ENCODE measurements around the gene HDAC9.
A peak's percentile ranks its signal among the peaks of the same experiment; 100 is the strongest.

Gene HDAC9

GRCh38 chr7:18494821-18495408 is 634 bp upstream of the HDAC9 start:
- DNase-seq, result peak; percentile 64

- no peak for DNase-seq
These were observed 772 bp downstream of the HDAC9 start for GRCh38 chr7:18496341-18496700.

- no peak for DNase-seq
These were observed 1.5 kb downstream of the HDAC9 start for GRCh38 chr7:18497082-18497481.

- no peak for DNase-seq
These were observed 2.3 kb downstream of the HDAC9 start for GRCh38 chr7:18497800-18498199.

DNA sequence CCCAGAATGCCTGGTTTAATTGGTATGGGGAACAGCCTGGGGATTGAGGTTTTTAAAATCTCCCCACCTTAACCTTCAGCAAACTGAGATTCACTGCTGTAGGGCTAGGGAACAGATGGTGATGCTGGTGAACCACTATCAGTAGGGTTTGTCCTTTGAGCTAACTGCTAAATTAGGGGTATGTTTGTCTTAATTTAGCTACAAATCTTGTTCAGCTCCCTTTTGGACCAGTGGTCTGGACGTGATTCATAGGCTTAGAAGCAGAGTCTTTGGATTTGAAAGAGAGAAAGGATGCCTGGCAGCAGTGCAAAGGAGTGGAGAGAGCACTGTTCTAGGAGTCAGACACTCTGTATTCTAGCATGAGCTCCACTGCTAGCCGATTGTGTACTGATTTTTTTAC is 2.8 kb downstream of the HDAC9 start:
- DNase-seq, result no peak

DNA sequence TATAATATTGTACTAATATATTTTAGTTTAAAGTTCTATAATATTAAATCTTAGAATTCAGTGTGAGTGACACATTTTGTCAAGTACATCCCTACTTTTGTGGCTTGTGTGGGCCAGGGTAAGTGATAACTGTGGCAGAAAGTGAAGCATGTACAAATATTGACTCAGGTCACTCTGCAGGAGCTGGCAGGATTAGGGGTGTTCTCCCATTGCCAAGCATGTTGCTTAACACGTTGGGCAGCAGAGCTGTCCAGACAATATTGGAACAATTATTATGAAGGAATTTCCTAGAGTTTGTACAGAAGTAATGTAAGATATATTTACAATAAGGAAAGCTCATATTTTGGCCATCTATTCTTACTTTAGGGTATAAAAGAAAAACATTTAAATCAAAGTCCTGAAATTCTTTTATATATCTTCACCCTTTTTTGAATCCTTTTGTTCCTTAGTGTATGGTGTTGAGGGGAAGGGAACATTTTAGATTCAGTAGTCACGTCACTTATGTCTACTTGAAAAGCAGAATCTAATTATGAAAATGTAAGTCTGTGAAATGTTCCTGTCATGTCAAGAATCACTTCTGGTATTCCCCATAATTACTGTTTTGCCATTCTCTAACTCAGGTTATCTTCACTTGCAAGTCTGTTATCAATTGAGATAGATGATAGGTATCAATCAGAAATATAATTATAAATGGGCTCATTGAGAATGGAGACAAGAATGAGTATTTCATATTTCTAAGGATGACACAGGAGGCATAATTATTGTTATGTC is 4.0 kb downstream of the HDAC9 start:
- DNase-seq, result no peak

DNA sequence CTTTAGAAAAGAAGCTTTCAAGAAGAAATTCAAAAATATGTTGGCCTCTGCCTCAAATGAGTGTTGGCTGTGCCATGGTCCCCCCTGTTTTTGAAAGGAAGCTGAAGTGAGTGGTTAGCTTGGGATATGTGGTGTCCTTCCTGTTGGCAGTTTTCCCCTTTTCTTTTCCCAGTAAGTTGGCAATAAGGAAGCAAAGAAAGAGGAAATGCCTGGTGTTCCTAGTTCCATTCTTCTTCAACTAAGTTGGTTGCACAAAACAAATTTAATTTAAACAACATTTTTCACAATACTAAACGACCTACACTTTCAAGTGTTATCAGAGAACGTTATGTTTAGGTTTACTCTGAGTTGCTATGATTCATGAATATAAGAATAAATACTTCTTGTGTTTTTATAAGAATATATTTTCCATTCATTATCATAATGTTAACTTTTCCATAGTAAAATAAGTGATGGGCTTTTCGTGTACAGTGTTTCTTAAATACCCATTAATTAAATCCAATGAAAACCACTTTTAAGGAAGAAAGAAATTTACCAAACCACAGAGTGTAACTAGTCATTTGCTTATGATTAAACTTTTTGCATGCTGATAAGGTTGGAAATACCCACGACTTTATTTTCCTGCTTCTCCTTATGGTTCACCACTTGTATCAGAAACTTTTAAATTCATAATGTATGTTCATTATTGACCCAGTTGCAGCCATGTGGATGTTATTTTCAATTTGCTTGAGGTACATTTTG is 7.7 kb downstream of the HDAC9 start:
- no peak for DNase-seq

DNA sequence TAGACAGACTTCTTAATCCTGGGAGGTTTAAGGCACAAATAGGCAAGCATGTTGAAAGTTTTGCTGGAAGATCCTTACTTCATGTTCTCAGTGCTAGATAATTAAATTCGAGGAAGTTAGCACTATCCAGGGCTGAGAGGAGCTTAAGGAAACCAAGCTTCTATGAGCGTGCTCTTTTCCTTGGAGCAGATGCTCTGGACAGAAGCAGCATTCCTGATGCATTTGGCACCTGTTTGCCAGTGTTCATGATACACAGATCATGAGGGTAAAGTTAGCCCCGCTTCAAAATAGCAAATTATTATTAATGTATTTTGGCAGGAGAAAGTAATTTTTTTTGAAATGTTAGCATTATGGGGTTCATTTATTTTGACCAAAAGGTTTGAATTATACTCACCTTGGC is 9.4 kb downstream of the HDAC9 start:
- DNase-seq, result no peak

- peak; percentile 13 for DNase-seq
These were observed 10.4 kb downstream of the HDAC9 start for GRCh38 chr7:18505870-18506460.

DNA sequence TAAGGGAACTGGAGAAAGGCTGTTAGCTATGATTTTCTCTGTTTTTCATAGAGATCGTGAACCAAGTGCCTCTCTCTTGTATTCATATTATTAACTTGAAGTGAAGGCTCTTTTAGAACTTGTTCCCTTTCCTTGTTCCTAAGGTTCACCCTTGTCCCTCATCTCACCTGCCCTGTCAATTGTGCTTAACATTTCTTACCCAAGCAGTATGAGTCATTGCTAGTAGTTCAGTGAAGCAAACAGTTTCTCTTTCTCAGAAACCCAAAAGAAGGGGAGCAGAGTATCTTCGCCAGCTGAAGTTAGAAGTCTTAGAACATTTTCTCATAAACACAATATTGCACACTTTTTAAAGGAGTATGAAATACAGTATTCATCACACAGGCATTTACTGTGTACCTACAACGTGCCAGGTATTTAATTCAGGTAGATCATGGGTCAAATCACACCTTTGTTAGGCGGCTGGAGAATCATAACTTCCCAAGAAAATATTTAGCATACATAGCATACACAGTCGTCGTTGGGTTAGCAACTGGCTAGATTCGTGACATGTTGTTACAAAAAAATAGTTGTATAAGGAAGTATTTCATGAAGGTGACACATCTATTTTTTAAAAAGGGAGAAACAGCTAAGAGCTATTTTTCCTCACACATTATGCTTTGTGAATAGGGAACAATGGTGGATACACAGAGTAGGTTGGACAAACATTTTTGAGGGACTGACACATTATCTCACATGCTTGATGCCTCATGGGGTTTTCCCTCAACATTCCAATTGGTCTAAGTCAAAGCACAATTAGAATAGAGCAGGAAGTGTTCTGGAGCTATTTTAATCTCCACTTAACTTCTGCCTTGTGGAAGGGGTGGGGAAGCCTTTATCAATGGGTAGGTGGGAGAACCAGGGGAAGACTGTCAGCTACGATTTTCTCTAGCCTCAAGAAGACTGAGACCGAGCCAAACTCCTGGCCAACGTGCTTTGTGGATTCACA is 13.2 kb downstream of the HDAC9 start:
- peak; percentile 46 for DNase-seq

GRCh38 chr7:18509481-18509880 is 13.9 kb downstream of the HDAC9 start:
- DNase-seq, result no peak

- no peak for DNase-seq
These were observed 16.0 kb downstream of the HDAC9 start for GRCh38 chr7:18511351-18512140.

- no peak for DNase-seq
These were observed 17.8 kb downstream of the HDAC9 start for GRCh38 chr7:18513343-18513742.

- no peak for DNase-seq
These were observed 19.5 kb downstream of the HDAC9 start for GRCh38 chr7:18515067-18515466.

DNA sequence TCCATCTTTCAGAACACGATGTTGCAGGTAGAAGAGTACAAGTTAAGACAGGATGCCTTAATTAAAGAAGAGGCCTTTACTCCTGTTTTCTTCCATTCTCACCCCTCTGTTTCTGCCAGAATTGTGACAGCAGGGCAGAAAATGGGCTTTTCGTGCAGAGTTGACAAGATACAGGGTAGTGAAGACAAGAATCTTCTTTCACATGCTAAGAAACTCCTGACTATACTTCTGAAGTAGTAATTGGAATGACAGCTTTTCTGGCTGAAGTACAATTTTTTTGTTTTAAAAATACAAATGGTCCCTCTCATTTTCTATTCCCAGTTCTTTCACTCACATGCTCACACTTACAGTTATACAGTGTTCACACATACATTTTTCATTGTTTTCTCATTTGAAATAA is 22.1 kb downstream of the HDAC9 start:
- DNase-seq, result no peak

DNA sequence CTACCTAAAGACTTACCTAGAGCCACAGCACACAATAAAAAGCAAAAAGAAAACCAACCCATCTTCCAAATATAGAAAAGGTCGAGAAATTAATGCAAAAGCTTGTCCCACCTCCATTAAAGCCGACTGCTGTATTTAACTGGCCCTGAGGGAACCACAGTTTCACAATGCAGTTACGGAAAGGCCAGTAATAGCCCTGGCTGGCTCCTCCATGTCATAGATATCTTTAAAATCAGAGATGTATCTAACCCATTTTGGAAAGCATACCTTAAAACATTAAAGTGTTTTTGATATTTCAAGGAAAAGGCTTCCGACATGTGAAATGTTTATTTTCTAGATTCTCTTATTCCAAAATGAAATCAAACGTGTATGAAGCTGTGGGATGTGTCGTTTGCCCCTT is 23.0 kb downstream of the HDAC9 start:
- DNase-seq, result no peak

DNA sequence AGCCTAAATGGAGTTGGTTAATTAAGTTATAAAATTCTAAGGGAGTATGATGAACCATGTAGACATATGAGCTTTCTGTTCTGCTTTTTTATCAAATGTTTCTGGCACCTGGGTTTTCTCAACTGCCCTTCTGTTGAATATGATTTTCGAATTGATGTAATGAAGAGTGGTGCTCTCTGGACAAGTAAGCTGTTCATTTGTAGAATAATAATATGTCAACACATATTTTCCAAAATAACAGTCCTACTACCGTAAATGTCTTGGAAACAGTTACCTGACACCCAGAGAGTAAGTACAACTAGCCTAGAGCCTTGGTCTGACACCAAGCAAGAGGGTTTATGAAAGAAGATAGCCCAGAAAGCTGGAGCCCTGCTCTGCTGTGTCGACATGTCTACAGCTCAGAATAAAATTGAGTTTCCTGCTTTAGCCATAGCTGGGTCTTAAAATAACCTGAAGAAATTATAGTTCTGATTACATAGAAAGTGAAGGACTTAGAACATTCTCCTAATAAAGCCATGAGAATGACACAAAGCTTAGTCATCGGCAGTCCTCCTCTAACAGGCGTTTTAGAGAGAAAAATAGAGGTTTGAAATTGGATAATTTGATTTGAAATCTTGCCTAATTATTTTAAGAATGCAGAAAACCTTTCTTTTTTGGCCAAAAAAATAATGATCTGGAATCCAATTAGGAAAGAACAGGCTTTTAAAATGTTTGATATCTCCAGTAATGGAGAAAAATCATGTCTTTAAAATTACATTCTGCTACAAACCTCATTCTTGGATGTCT is 25.1 kb downstream of the HDAC9 start:
- DNase-seq, result peak; percentile 7

DNA sequence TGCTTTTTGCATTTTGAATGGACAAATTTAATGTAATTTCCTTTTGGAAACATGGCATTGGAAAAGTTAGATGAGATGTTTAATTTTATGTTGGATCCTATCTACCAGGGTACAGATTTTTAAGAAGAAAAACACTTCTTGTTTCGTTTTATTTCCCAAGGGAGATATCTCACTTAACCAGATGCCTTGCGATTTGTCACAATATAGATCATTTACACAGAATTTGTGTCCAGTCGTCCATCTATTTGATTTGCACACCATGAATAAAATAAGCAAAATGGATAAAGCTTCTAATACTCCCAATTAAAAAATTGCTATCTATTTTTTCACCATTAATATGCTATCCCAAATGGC is 25.7 kb downstream of the HDAC9 start:
- no peak for DNase-seq

DNA sequence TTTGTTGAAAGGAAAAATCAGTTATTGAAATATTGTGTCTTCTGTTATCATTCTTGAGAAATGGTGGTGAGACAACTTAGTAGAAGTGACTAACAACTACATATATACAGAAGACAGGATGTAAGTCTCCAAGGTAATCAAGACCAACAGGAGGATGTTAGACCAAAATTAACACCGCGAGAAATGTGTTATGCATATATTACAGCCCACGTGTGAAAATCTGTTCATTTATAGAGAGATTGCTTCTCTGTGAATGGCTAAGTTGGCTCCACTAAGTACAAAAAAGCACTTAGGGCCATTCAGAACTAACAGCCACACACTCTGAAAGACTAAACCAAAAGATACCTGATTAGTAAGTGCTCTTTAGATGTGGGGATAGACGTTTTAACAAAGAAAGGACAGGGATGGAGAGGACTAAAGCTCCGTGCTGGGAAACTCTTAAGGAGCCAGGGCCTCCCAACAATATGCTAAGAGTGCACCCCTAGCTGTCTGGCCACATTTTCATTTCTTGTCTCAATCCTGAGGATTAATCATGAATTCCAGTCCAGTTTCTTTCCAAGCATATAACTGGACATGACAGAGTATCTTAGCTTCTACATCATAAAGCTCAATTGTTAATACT is 26.5 kb downstream of the HDAC9 start:
- DNase-seq, result no peak

- no peak for DNase-seq
These were observed 28.7 kb downstream of the HDAC9 start for GRCh38 chr7:18524248-18524647.
